ENCODE data around the gene CNPY1. TPM values are rescaled to one million over a fixed set of nuclear protein-coding genes. Genes with fewer than 3 reads are reported as not detected.
A peak's percentile ranks its signal among the peaks of the same experiment; 100 is the strongest.

Gene CNPY1
- total and polyA plus RNA-seq, 4 donors = not detected

DNA sequence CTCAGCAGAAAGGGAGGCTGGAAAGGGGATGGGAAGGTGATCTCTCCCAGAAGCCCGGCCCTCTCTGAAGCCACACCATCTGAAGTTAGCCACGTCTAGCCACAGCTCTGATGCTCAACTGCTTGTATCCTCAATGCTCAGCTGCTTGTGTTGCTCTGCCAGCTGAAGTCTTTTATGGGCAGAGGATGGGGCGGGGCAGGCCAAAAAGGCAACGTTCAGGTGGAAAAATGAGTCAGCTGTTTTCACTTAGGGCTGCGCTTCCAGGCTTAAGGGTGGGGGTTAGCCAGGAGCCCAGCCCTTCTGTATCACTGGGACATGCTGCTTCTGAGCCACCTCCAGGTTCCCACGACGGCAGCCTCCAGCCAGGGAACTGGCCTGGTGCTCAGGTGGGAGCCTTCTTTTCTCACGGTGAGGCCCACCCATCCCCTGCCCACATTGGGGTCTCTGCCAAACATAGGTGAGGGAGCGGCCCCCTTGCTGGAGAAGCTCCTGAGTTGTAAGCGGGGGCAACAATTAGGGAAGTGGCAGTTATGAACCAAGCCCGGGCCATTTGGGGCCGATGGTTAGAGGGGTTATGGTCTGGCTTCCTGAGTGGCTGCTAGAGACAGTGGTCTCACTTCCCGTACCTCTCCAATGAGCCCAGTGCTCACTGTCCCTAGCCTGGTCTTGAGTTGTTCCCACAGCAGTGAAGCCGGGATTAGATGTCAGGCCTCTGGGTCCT lies 44.9 kb upstream of the CNPY1 start:
- TF ChIP-seq, protein P1, sequence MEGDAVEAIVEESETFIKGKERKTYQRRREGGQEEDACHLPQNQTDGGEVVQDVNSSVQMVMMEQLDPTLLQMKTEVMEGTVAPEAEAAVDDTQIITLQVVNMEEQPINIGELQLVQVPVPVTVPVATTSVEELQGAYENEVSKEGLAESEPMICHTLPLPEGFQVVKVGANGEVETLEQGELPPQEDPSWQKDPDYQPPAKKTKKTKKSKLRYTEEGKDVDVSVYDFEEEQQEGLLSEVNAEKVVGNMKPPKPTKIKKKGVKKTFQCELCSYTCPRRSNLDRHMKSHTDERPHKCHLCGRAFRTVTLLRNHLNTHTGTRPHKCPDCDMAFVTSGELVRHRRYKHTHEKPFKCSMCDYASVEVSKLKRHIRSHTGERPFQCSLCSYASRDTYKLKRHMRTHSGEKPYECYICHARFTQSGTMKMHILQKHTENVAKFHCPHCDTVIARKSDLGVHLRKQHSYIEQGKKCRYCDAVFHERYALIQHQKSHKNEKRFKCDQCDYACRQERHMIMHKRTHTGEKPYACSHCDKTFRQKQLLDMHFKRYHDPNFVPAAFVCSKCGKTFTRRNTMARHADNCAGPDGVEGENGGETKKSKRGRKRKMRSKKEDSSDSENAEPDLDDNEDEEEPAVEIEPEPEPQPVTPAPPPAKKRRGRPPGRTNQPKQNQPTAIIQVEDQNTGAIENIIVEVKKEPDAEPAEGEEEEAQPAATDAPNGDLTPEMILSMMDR (IDR thresholded peaks at IDR 0.05; ENCODE audit: control extremely low read depth, extremely low read depth) = no peak
- DNase-seq = no peak
- WGBS, 2 donors = 53 to 71% methylated on average over 14 of the region's 14 CpGs

DNA sequence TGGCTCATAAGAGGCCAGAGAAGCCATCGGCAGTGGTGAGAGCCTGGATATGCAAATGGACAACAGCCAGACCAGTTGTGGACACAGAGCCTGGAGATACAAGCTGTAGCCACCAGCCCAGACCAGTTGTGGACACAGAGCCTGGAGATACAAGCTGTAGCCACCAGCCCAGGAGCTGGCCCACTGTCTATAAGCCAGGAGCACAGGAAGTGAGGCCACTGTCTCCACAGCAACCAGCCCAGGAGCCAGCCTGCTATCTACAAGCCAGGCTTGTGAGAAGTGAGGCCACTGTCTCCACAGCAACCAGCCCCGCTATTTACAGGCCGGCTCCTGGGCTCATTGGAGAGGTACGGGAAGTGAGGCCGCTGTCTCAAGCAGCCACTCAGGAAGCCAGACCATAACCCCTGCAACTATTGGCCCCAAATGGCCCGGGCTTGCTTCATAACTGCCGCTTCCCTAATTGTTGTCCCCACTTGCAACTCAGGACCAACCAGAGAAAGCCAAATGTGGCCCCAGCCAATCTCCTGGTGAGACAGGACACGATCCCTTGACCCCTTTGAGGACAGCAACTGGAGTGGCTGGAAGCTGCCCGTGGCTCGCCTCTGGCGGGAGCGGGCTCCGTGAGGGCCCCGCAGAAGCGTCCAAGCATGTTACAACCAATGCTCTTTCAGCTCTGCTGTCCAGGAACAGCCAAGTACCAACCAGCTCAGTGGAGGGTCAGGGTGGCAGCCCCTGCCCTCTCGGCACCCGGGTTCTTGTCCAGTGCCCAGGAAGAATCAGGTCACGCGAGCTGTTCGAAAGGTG lies 44.1 kb upstream of the CNPY1 start:
- WGBS, 2 donors = 47 to 58% methylated on average over 20 of the region's 20 CpGs
- H3K27ac ChIP-seq (ENCODE audit: low read depth in 1 of 2, low read length in 1 of 2) = peak overlapping the region in 1 of 2 donors; percentile 35
- ATAC-seq (ENCODE audit: insufficient read depth, low FRiP score) (peak; percentile 55), DNase-seq (peak; percentile 39 to 64 (median 52))
- H3K9ac ChIP-seq (ENCODE audit: insufficient read depth in 1 of 2, low read length in 2 of 2) = no peak overlapping the region
- H3K36me3 ChIP-seq (ENCODE audit: control insufficient read depth in 4 of 4, insufficient read depth in 4 of 4, low read length in 4 of 4) = no peaks in the 10 kb centered on the region
- peaks cover 0 to 2% (median 0%) of the 10 kb centered on the region in 4 donors for H3K9me3 ChIP-seq (ENCODE audit: control insufficient read depth in 4 of 4, insufficient read depth in 3 of 4, low read length in 3 of 4)
- TF ChIP-seq, protein P1 (IDR thresholded peaks at IDR 0.05; ENCODE audit: control extremely low read depth, extremely low read depth) = no peak
- H3K4me1 ChIP-seq (ENCODE audit: control insufficient read depth in 5 of 5, insufficient read depth in 5 of 5, low read length in 5 of 5) = peaks cover 0 to 6% (median 0%) of the 10 kb centered on the region in 5 donors
- H3K27me3 ChIP-seq (ENCODE audit: control insufficient read depth in 3 of 3, insufficient read depth in 3 of 3, low read length in 2 of 3) = peaks cover 0 to 7% (median 0%) of the 10 kb centered on the region in 3 donors
- H3K4me3 ChIP-seq = no peak overlapping the region

More for the DNA sequence above, 44.9 kb upstream of the CNPY1 start:
- peak overlapping the region in 1 of 2 donors; percentile 26 for H3K27ac ChIP-seq (ENCODE audit: low read depth in 1 of 2, low read length in 1 of 2)
- no peak overlapping the region for H3K9ac ChIP-seq (ENCODE audit: insufficient read depth in 1 of 2, low read length in 2 of 2)
- ATAC-seq (ENCODE audit: insufficient read depth, low FRiP score) = no peak
- H3K9me3 ChIP-seq (ENCODE audit: control insufficient read depth in 4 of 4, insufficient read depth in 3 of 4, low read length in 3 of 4) = peaks cover 0 to 2% (median 0%) of the 10 kb centered on the region in 4 donors
- no peak overlapping the region for H3K4me3 ChIP-seq
- no peaks in the 10 kb centered on the region for H3K36me3 ChIP-seq (ENCODE audit: control insufficient read depth in 4 of 4, insufficient read depth in 4 of 4, low read length in 4 of 4)
- H3K27me3 ChIP-seq (ENCODE audit: control insufficient read depth in 3 of 3, insufficient read depth in 3 of 3, low read length in 2 of 3) = no peaks in the 10 kb centered on the region
- H3K4me1 ChIP-seq (ENCODE audit: control insufficient read depth in 5 of 5, insufficient read depth in 5 of 5, low read length in 5 of 5) = peaks cover 0 to 6% (median 0%) of the 10 kb centered on the region in 5 donors

DNA sequence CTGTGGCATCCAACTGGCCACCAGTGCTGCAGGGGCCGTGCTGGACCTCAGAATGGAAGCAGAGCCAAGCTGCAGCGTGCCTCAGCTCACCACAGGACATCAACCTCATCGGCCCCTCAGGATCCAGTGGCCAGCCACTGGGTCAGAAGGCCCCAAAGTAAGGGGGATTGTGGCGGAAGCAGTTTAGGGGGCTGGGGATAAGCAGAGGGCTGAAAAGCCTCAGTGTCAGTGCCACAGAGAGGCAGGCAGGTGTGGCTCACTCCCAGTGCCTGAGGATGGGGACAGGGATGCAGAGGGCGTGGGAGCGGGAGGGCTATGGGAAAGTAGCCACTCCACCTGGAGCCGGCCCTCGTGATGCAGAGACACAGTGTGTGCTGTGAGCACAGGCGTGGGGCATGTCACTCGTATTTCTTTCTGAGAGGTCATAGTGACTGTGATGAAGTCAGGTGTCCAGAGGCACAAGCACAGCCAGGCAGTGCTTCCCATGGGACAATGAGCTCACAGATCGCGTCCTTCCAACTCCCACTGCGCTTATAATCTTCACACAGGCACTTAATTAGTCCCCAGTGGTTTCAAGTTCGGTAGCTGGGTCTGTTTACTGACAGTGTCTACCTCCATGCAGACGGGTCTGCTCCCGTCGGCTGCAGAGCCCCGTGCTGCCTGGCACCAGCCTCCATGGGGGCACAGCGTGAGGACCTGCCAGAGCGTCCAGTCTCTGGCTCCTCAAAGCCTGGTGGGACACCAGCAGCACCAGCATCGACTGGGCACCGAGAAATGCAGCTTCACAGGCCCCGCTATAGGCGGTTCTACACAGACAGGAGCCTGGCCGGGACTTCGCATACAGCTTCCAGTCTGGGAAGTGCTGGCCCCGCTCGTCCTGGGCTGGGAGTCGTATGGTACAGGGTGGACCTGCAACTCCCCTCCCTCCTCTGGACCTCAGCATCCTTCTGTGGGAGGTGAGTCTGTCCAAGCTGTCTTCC lies 42.9 kb upstream of the CNPY1 start:
- DNase-seq = no peak
- WGBS, 2 donors = 87 to 90% methylated on average over 29 of the region's 29 CpGs
- Histone ChIP-seq H3K4me1 (ENCODE audit: control insufficient read depth in 5 of 5, insufficient read depth in 5 of 5, low read length in 5 of 5) (peaks cover 0 to 6% (median 0%) of the 10 kb centered on the region in 5 donors), H3K36me3 (ENCODE audit: control insufficient read depth in 4 of 4, insufficient read depth in 4 of 4, low read length in 4 of 4) (no peaks in the 10 kb centered on the region), H3K4me3 (no peak overlapping the region), H3K9me3 (ENCODE audit: control insufficient read depth in 4 of 4, insufficient read depth in 3 of 4, low read length in 3 of 4) (peaks cover 0 to 2% (median 0%) of the 10 kb centered on the region in 4 donors), H3K27ac (ENCODE audit: low read depth in 1 of 2, low read length in 1 of 2) (no peak overlapping the region), H3K27me3 (ENCODE audit: control insufficient read depth in 3 of 3, insufficient read depth in 3 of 3, low read length in 2 of 3) (peaks cover 0 to 10% (median 0%) of the 10 kb centered on the region in 3 donors), H3K9ac (ENCODE audit: insufficient read depth in 1 of 2, low read length in 2 of 2) (no peak overlapping the region)
- ATAC-seq (ENCODE audit: insufficient read depth, low FRiP score) = no peak
- TF ChIP-seq, protein P1 (IDR thresholded peaks at IDR 0.05; ENCODE audit: control extremely low read depth, extremely low read depth) = no peak
